Stimulated activated CD4-positive, alpha-beta T cell treated with anti-CD3 and anti-CD28 coated beads, Interleukin-15, amount 100 ng/mL, for 24 hours (primary cell): ENCODE data around the gene KRTAP5-4.
"Not testable (repeated sequence)": the region's sequence is repeated elsewhere in the genome, so short reads cannot be mapped to it uniquely, and the experiment has no call there.

Experiments
- DNase-seq: peaks from one replicate; pipeline ENCODE4 v3.0.0-alpha.2; 2020

KRTAP5-4 gene

GRCh38 chr11:1652771-1653540, 31.0 kb upstream of the KRTAP5-4 start:
- DNase-seq = peak; percentile 82

DNA sequence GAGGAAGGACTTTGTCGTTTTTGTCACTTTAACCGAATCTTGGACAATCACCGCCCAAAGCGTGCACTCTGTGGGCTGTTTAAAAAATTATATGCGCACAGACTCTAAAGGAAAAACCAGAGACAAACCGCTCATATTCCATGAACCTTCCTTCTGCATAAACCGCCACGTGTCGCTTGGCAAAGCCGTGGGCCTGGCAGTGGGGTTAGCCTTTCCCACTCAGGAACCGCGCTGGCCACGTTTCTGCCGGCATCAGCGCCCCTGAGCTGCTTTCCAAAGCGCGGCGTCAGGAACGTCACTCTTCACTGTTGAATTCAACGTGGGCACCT, 30.5 kb upstream of the KRTAP5-4 start:
- no peak for DNase-seq

GRCh38 chr11:1652026-1652425, 30.1 kb upstream of the KRTAP5-4 start:
- DNase-seq = no peak

DNA sequence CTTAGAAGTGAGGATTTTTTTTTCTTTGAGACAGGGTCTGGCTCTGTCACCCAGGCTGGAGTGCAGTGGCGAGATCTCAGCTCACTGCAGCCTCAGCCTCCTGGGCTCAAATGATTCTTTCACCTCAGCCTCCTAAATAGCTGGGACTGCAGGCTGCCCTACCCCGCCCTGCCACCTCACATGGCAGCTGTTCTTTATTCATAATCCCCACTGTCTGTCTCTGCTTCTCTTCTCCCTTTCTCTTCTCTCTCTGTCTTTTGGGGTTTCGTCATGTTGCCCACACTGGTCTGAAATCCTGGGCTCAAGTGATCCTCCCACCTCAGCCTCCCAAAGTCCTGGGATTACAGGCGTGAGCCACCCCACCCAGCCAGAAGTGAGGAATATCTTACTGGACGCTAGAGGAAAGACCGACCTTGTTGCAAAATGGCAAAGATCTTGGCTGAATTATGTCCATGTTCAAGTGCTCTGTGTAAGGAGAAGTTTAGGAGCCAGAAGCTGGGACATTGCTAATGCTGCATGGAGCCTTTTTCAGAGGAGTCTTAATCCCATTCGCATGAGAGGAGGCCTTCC, 29.6 kb upstream of the KRTAP5-4 start:
- DNase-seq = no peak

DNA sequence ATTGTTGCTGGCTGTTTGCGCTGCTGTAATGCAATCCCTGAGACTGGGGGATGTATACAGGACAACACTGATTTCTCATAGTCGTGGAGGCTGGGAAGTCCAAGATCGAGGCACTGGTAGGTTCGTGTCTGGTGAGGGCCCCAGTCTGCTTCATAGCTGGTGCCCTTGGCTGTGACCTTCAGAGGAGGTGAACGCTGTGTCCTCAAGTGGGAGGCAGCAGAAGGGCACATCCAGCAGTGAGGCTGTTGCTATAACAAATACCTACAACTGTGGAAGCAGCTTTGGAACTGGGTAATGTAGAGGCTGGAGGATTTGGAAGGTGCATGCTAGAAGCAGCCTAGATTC, 29.0 kb upstream of the KRTAP5-4 start:
- no peak for DNase-seq

GRCh38 chr11:1650034-1650917, 28.3 kb upstream of the KRTAP5-4 start:
- no peak for DNase-seq

DNA sequence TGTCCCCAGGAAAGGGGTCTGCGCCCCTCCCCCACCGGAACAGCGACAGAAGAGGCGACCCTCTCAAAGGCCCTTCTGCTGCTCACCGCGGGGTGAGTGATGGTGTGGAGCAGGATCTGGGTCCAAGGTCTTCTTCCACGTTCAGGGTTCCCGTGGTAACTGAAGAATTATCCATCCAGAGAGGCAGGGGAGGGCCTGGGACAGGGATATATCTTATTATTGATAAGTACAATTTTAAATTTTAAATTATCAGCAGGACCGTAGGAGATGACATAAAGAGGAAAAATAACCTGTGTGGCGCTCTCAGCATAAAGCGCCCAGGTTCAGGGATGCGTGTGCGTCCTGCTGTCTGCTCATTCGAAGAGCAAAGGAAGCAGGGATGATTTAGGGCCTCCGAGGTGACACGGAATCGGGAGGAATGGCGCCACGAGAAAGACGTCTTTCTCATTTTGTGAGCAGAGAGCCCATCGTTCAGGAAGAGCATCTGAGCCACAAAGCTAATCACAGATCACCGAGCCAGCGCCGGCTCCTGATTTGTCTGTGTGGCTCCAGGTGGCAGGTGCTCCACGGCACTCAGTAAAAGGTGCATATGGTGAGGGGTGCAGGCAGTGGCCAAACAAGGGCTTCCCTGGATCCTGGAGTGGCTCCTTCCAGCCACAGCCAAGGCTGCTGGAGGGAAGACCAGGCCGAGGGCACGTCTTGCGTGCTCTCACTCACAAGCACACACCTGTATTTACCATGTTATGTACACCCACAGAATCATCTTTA, 26.9 kb upstream of the KRTAP5-4 start:
- DNase-seq = no peak

DNA sequence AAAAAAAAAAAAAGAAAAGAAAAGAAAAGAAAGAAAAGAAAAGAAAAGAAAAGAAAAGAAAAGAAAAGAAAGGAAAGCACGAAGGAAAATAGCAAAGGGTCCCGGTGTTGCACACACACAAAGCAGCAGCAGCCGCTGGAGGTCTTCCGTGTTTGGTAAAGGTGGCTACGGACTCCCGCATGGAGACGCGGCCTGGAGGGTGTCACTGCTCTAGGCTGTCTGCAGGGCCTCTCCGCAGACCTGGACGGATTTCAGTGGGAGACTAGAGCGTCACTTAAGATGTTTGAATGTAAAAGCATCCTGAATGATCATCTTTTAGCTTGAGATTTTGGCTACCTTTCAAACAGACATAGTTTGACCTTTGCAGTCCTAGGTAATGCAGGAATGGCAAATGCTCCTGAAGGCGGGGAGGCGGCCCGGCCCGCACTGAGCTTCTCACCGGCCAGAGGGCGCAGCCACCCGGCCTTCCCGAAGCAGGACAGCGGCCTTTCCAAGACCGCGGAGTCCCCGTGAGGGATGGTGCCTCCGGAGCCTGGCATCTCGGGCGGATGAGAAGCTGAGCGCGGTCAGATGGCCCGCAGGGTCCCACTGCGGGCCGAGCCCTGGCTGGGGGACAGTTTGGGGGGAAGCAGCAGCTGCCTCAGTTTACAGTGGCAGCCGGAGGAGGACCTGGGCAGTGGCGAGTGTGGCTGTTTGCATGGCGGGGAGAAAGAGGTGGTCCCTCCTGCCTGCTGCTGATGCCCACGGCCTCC, 26.1 kb upstream of the KRTAP5-4 start:
- DNase-seq = no peak

- DNase-seq = not testable (repeated sequence)
Measured at GRCh38 chr11:1646540-1646939, 24.6 kb upstream of the KRTAP5-4 start.

- no peak for DNase-seq
Measured at GRCh38 chr11:1645357-1645821, 23.5 kb upstream of the KRTAP5-4 start.

GRCh38 chr11:1644601-1645356, 22.8 kb upstream of the KRTAP5-4 start:
- no peak for DNase-seq

GRCh38 chr11:1643146-1643690, 21.3 kb upstream of the KRTAP5-4 start:
- no peak for DNase-seq

DNA sequence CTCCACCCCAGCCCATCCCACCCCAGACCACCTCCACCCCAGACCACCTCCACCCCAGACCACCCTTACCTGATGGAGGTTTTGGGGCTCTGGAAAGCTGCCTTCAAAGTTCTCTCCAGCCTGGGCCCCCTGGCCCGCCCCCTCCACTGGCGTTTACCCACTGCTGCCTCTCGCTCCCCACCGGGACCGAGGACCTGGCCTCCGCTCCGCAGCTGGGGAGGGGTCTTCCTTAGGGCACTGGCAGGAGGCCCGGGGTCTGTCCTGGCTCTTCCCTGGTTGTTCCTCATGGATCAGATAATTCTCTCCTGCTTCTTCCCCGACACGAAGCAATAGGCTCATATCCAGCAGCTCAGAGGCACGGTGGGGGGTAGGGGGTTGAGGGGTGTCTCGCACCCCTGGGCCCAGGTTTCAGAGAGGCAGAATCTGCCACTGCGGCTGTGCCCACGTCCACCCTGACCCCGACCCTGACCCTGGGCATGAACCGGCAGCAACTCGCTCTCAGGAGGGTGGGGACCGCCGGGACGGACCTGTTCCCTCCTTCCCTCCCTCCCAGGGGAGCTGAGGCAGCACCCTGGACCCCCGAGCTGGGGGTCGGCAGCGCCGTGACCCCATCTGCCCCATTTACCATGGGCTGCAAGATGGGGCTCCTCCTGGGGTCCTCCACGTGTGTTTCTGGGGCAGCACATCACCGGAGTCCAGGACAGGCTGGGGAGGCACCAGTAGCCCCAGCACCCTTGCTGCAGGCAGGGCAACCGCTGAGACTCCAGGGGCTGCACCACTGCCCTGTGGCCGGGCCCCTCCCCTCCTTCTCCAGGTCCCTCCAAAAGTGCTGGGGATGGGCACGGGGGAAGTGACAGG, 20.6 kb upstream of the KRTAP5-4 start:
- DNase-seq = no peak

GRCh38 chr11:1641096-1641495, 19.2 kb upstream of the KRTAP5-4 start:
- DNase-seq = no peak

- peak; percentile 47 for DNase-seq
Measured at GRCh38 chr11:1640076-1640946, 18.4 kb upstream of the KRTAP5-4 start.

GRCh38 chr11:1639666-1640065, 17.7 kb upstream of the KRTAP5-4 start:
- DNase-seq = no peak

DNA sequence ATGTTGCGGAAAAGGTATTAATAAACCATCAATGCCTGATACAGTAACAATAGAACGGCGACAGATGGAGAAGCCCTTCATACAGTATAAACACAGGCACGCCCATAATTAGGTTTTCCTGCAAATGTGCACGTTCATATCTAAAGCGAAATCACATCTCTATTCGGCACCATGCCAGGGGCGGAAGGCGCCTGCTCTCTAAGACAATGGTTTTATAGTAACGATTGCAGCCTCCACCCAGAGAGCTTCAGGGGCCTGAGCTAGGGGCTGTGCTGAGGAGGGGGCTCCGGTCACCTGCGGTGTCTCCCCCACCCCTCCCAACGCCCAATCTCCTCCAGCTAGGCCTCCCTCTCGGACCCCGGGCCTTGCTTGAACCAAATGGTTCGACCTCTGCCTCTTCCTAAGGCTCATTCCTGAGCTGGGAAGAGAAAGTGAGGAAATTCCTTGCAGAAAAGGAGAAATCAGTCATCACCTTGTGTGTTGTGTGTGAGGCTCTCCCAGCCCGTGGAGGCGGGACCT, 17.2 kb upstream of the KRTAP5-4 start:
- DNase-seq = no peak

GRCh38 chr11:1638344-1638743, 16.4 kb upstream of the KRTAP5-4 start:
- no peak for DNase-seq

DNA sequence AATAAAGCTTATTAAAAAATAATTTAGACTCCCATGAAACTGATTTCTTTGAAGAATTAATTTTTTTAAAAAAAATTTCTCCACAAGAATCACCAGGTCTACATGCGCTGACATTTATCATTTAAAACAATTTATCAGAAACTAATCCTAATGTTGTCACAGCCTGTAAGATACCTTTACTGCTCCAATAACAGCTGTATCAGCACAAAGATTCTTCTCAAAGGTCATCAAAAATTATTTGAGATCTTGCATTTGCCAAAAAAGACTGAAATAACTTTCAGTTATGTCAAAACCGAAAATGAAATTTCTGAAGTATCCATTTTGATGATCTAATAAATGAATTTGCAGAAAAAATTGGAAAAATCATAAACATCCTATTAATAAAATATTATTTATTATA, 15.7 kb upstream of the KRTAP5-4 start:
- no peak for DNase-seq
